GM12878 (cell line): ENCODE measurements around the gene EOMES. TPM values are rescaled to one million over a fixed set of nuclear protein-coding genes. Genes with fewer than 3 reads are reported as not detected.
A peak's percentile ranks its signal among the peaks of the same experiment; 100 is the strongest.

ENCODE experiments used
- ATAC-seq: fragments of 200-7000 bp; cut with Tn5 transposase; 3 replicates; pipeline ENCODE4 v1.9.1; 2020; ENCODE audit warnings: mild to moderate bottlenecking, moderate library complexity
- BruUV-seq: library from RNA; stranded (reverse); fragments of 400-500 nt; replicated peaks from 2 replicates; lab custom pipeline; 2021; lab: Mats Ljungman, UMichigan
- CTCF ChIA-PET: fragments of 300-600 bp; sonication (Branson Sonifier 250); formaldehyde crosslinking; extraction: SDS; loops from one replicate; lab custom pipeline; 2021; ENCODE audit warnings: inconsistent platforms; lab: Yijun Ruan, JAX
- POLR2A ChIA-PET: fragments of 350-600 bp; formaldehyde crosslinking; extraction: SDS; loops from one replicate; lab custom pipeline; 2021; ENCODE audit warnings: inconsistent platforms; lab: Charles Lee
- RAD21 ChIA-PET: fragments of 300-600 bp; sonication (Branson Sonifier 250); formaldehyde crosslinking; loops from one replicate; lab custom pipeline; 2023; ENCODE audit warnings: antibody characterized with exemption; ENCODE audit not compliant: unreplicated experiment; lab: Charles Lee
- SMC1A ChIA-PET: fragments of 300-600 bp; sonication (Branson Sonifier 250); formaldehyde crosslinking; loops from one replicate; lab custom pipeline; 2023; ENCODE audit not compliant: unreplicated experiment, uncharacterized antibody; lab: Charles Lee
- DNase-seq: peaks from one replicate; pipeline ENCODE4 v3.0.0-alpha.2; 2011; ENCODE audit warnings: low read depth, low spot score
- FAIRE-seq: peaks from 3 replicates; lab custom pipeline; 2011; peaks lifted over from hg19 to GRCh38; lab: Jason Lieb, UNC
- H2AFZ ChIP-seq: 2 replicates; pipeline ENCODE4 v1.6.0; 2011; ENCODE audit warnings: low read depth, low read length, control low read depth; ENCODE audit not compliant: control insufficient read depth
- H3K27ac ChIP-seq: 2 replicates; pipeline ENCODE4 v1.5.1; 2011; ENCODE audit warnings: control low read depth; ENCODE audit not compliant: control insufficient read depth, insufficient read depth
- H3K27me3 ChIP-seq, 2 experiments: replicated peaks in 1 of 2; 2 replicates each; pipeline versions ENCODE4 v1.6.0 to v1.6.1; 2011; ENCODE audit warnings: low read length in 1 of 2; ENCODE audit not compliant: control insufficient read depth in 2 of 2, insufficient read depth in 2 of 2
- H3K36me3 ChIP-seq, 2 experiments: 2 replicates each; pipeline ENCODE4 v1.5.1; 2011; ENCODE audit warnings: low read length in 1 of 2; ENCODE audit not compliant: control insufficient read depth in 2 of 2, insufficient read depth in 2 of 2
- H3K4me1 ChIP-seq: 2 replicates; pipeline ENCODE4 v1.6.1; 2011; ENCODE audit warnings: mild to moderate bottlenecking, low read length, moderate library complexity, mixed read lengths; ENCODE audit not compliant: control insufficient read depth, insufficient read depth
- H3K4me2 ChIP-seq: 2 replicates; pipeline ENCODE4 v1.6.0; 2011; ENCODE audit warnings: control low read depth; ENCODE audit not compliant: control insufficient read depth, insufficient read depth
- H3K4me3 ChIP-seq: fragments of 200-600 bp; sonication (generic); 2 replicates; pipeline ENCODE4 v1.5.1; 2016
- H3K79me2 ChIP-seq: 2 replicates; pipeline ENCODE4 v1.6.0; 2011; ENCODE audit warnings: low read length; ENCODE audit not compliant: control insufficient read depth, insufficient read depth
- H3K9ac ChIP-seq: 2 replicates; pipeline ENCODE4 v1.8.0; 2011; ENCODE audit warnings: low read length, control low read depth, mixed read lengths; ENCODE audit not compliant: control insufficient read depth, insufficient read depth
- H3K9me3 ChIP-seq: replicated peaks from 3 replicates; pipeline ENCODE4 v1.5.1; 2011; ENCODE audit warnings: mild to moderate bottlenecking, low read length; ENCODE audit not compliant: control insufficient read depth, insufficient read depth
- H4K20me1 ChIP-seq: 2 replicates; pipeline ENCODE4 v1.6.0; 2011; ENCODE audit not compliant: control insufficient read depth, insufficient read depth
- RAD51 ChIP-seq: fragments of 450-650 bp; IDR thresholded peaks from 2 replicates; pipeline ENCODE4 v1.6.1; 2016; ENCODE audit warnings: moderate library complexity, mild to moderate bottlenecking, inconsistent platforms
- ZNF207 ChIP-seq: fragments of 450-650 bp; IDR thresholded peaks from 2 replicates; pipeline ENCODE4 v1.6.1; 2014; ENCODE audit warnings: antibody characterized with exemption, mild to moderate bottlenecking, borderline replicate concordance
- WGBS: methylation state at CpG from one replicate; pipeline ENCODE4 v1.1.6; 2016; ENCODE audit warnings: low lambda C conversion rate; ENCODE audit not compliant: insufficient replicate concordance, insufficient coverage; ENCODE audit errors: missing lambda C conversion rate; 5-methylcytosine and 5-hydroxymethylcytosine counted together
- in situ Hi-C: fragments of 300-500 bp; cut with MboI; formaldehyde crosslinking; loops from 9 replicates; pipeline ENCODE4 v1.14.3; 2018; ENCODE audit warnings: mixed read lengths
- intact Hi-C: fragments of 100-400 bp; cut with micrococcal nuclease; formaldehyde crosslinking; loops from one replicate; pipeline ENCODE4 v1.14.2; 2022; ENCODE audit not compliant: unreplicated experiment
- polyA plus RNA-seq, 11 experiments: library from polyadenylated mRNA; depleted of rRNA in 4 of 11; unstranded in 6 of 11; stranded (reverse) in 5 of 11; fragments of >200 nt; fragmentation: Nextera tagmentation in 4 of 11; fragmentation: Illumina TruSeq in 1 of 11; extraction: Ambion mirVana in 4 of 11; extraction: Trizol in 1 of 11; gene quantifications; 1 replicate in 1 of 11; 2 replicates in 10 of 11; pipeline versions ENCODE4 v1.2.1 to v1.2.3, GENCODE V29; 2011 to 2016; ENCODE audit warnings: inconsistent platforms in 2 of 11, missing spikeins in 2 of 11, low read depth in 1 of 11
- total RNA-seq, 4 experiments: library from RNA; depleted of rRNA in 3 of 4; stranded (reverse); fragments of >200 nt in 3 of 4; fragmentation: Illumina TruSeq in 1 of 4; extraction: Trizol in 1 of 4; gene quantifications; 2 replicates each; pipeline versions ENCODE4 v1.2.1 to v1.2.3, GENCODE V29; 2013 to 2021

Gene EOMES
- total and polyA plus RNA-seq, 10 of the 15 experiments (the other 5 are each of a cell fraction or from before 2014, with no cell fraction given): 1.5 to 178 (median 4.5) TPM

DNA sequence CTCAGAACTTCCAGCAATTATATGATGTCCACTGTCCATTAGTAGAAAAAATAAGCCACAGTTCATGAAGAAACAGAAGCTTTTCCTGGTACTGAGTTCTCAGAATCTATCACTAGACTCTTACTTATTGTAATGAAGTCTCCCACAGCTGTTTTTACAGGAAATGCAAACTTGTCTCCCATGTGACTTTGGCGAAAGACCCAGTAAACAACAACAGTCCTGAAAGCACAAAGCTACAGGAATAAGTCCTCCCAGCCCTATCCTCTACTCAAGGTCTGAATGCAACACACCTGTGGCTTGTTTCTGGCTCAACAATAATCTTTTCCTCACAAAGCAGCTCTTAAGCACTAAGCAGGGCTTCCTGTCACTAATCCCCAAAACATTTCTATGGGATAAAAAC is 55.9 kb downstream of the EOMES start:
- Histone ChIP-seq H2AFZ (peak overlapping the region; percentile 59), H3K9me3 (no peaks in the 10 kb centered on the region; the same call in 1 of the 3 replicates), H3K9ac (no peak overlapping the region; the same call in 1 of the 2 replicates), H3K79me2 (no peaks in the 10 kb centered on the region), H3K4me1 (peaks cover 4% of the 10 kb centered on the region), H4K20me1 (no peaks in the 10 kb centered on the region), H3K27ac (no peak overlapping the region), H3K4me2 (peak overlapping the region; percentile 44; the same call in 1 of the 2 replicates), H3K27me3 (no peaks in the 10 kb centered on the region), H3K36me3 (no peaks in the 10 kb centered on the region), H3K4me3 (no peak overlapping the region)
- DNase-seq: no peak
- ChIA-PET RAD21 (interaction anchor here (0.7 to 1.3 kb wide), 2 partner anchors 14 to 197 kb away, joined by 4 to 5 read pairs; no protein-coding TSS in a partner anchor), CTCF (interaction anchor here (0.6 to 2.1 kb wide), 4 partner anchors 9 to 199 kb away, joined by 3 to 7 read pairs (median 4); no protein-coding TSS in a partner anchor), POLR2A (interaction anchor here (0.6 to 1.3 kb wide), 2 partner anchors 22 to 205 kb away, joined by 4 read pairs; no protein-coding TSS in a partner anchor), SMC1A (interaction anchor here (0.8 to 1.1 kb wide), 3 partner anchors 14 to 321 kb away, joined by 3 to 4 read pairs (median 4); no protein-coding TSS in a partner anchor)
- in situ Hi-C loops: loop anchor here (25.0 kb wide), 1 partner anchor 529 kb away; no protein-coding TSS in a partner anchor
- BruUV-seq: no TSS peak
- no peak for ATAC-seq
- intact Hi-C loops: loop anchor here (5.0 kb wide), 1 partner anchor 309 kb away; no protein-coding TSS in a partner anchor
- FAIRE-seq: no peak
- 0% methylated on average over 1 of the region's 1 CpG for WGBS
- TF ChIP-seq ZNF207 (no peak), RAD51 (peak; percentile 44; the same call in 1 of the 2 replicates)

Other genes with a start within 250 kb of the EOMES start
- gene SLC4A7, start 237.9 kb downstream of the EOMES start, total RNA-seq (2014; rRNA removed): 28.5 and 34.2 TPM in 2 replicates
- 41.4 and 47.0 TPM in 2 replicates for gene SLC4A7, start 237.9 kb downstream of the EOMES start, total RNA-seq (2014; rRNA removed; fragmentation: Illumina TruSeq; extraction: Trizol)
- 29.6 and 30.6 TPM in 2 replicates for gene SLC4A7, start 237.9 kb downstream of the EOMES start, total RNA-seq (2021)
- 27.3 and 44.7 TPM in 2 replicates for gene SLC4A7, start 237.9 kb downstream of the EOMES start, polyA plus RNA-seq (2011; rRNA removed)
- gene SLC4A7, start 237.9 kb downstream of the EOMES start, polyA plus RNA-seq (2014; fragmentation: Illumina TruSeq; extraction: Trizol): 20.2 and 20.7 TPM in 2 replicates
- gene SLC4A7, start 237.9 kb downstream of the EOMES start, polyA plus RNA-seq (2014; fragmentation: Nextera tagmentation; extraction: Ambion mirVana): 1 to 10 TPM; 4.4 to 8.6 TPM
- gene SLC4A7, start 237.9 kb downstream of the EOMES start, polyA plus RNA-seq (2014; rRNA removed): 14.7 TPM in 2 replicates
- 10 to 100 TPM; 14.8 to 15.8 TPM for gene SLC4A7, start 237.9 kb downstream of the EOMES start, polyA plus RNA-seq (2016; fragmentation: Nextera tagmentation; extraction: Ambion mirVana)